Stimulated activated CD8-positive, alpha-beta memory T cell treated with anti-CD3 and anti-CD28 coated beads, Interleukin-4, amount 100 ng/mL, for 24 hours (primary cell): Measurements from ENCODE around the gene GOLGA6L9.
"Not testable (repeated sequence)": the region's sequence is repeated elsewhere in the genome, so short reads cannot be mapped to it uniquely, and the experiment has no call there.

Source experiments
- DNase-seq: peaks from one replicate; pipeline ENCODE4 v3.0.0-alpha.2; 2020; ENCODE audit warnings: low read depth

The GOLGA6L9 gene

DNA sequence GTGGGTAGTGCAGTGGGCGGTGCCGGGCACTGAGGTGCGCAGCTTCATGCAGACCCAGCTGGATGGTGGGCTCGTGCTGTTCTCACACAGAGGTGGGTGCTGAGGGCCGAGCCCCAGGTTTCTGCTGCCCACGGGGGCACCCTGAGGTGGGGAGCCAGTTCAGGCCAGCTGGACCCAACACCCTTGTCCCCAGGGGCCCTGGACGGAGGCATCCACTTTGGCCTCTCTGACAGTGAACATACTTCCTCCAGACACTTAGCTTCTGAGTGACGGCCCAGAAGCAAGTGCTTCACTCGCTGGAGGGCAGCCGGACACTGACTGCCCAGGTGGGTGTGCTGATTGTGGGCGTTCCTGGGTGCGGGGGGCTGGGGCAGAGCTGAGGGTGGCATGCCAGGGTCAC, 39.8 kb downstream of the GOLGA6L9 start:
- not testable (repeated sequence) for DNase-seq

DNA sequence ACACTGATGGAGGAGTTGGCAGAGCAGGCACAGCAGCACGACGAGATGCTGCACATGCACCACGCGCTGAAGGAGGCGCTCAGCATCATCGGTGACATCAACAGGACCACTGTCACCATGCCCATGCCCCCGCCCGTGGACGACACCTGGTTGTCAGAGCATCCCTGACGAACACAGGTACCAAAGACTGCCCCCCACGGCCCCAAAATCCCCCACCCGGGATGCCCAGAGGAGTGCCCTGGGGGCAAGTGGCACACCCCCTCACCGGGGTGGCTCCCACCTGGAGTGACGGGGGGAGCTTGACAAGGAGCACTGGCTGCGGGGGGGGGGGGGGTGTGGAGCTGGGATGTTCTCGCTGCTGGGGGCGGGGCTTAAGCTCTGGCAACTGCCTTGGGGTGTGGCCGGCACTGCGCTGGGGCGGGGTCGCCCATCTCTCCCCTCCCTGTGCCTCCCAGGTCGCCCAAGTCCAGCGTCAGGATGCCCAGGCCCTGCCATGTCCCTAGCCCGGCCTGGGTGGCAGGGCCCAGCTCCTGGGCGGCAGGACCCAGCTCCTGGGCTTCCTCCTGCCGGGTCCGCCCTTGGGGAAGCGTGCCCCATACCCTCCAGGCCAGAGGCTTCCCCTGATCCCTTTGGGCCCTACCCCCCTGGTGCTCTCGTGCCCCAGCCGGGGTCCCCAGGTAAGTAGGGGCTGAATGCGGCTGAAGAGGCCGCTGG, 42.8 kb downstream of the GOLGA6L9 start:
- not testable (repeated sequence) for DNase-seq

DNA sequence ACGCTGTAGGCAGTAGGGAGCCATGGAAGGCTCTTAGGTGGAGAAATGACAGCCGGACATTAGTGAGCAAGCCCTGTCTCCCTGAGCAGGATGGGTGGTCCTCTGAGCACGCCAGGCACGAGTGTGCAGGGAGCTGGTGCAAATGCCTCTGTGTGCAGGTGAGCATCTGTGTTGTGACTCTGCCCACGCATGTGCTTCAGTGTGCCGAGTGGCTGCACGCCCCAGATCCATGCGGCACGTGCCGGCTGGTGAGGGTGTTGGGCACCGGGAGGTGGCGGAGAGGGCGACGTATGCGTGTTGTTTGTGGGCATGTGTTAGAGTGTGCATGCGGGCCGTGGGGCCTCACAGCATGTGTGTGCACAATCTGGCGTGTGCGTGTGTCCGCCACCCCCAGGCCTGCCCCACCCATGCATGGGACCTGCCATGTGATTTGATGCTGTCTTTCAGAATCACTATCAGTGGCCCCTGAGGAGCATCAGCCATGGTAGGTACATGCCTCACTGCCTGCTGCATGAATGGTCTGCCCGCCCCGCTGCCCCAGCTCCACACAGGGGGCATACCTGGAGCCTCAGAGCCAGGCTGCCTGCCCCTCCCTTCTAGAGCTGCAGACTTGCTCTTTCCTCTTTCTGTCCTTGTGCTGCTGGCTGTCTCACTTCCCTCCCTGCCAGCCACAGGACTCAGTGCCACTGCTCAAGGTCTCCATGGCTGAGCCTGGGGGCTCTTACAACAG, 45.1 kb downstream of the GOLGA6L9 start:
- not testable (repeated sequence) for DNase-seq

DNA sequence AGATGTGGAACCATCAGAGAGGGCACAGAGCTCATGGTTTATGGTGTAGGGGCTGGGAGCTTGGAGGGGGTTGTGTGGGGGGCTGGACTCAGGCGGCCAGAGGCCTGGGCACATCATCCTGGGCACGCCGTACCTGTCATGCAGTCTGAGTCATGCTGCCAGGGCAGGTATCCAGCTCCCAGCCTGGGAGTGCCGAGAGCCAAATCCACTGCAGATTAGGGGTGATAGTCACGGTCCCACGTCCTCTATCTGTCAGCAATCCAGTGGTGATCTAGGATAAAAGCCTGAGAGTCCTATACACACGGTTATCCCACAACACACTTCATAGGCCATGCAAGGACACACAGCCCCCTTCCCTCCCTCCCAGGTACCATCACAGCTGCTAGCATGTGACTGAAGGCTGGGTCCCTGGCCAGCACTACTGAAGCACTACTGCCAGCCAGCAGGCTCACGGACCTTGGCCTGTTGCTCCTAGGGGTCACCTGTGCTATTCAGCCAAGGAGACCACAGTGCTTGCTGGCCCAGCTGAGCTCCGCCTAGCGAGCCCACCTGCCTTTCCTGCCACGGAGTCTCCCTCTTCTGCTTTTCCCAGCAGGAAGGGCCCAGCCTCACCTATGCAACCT, 45.8 kb downstream of the GOLGA6L9 start:
- DNase-seq: not testable (repeated sequence)

DNA sequence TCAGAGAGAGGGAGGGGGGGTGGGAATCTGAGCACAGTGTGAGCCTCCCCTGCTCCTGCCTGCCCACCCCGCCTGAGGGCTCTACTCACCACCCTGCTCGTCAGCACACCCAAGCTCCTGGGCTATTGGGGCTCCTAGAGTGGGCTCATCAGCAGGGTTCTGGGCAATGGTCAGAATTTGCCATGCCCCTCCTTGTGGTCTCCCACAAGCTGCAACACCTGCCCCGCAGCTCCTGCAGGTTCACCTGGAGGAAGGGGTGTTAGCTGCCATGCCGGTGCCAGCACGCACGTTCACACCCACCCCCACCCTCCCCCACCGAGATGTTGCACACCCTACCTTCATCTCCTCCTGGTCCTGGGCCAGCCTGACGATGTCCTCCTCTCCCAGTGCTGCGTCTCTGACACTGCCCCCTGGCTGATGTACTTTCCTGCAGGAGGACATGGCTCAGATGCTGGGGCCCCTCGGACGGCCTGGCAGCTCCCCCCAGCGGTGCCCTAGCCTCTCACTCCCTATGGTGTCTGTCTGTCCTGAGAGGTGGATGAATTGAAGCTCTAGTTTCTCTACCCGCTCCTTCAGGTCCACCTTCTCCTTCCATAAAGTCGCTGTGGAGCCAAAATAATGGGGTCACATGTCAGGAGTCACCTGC, 47.2 kb downstream of the GOLGA6L9 start:
- DNase-seq: not testable (repeated sequence)

DNA sequence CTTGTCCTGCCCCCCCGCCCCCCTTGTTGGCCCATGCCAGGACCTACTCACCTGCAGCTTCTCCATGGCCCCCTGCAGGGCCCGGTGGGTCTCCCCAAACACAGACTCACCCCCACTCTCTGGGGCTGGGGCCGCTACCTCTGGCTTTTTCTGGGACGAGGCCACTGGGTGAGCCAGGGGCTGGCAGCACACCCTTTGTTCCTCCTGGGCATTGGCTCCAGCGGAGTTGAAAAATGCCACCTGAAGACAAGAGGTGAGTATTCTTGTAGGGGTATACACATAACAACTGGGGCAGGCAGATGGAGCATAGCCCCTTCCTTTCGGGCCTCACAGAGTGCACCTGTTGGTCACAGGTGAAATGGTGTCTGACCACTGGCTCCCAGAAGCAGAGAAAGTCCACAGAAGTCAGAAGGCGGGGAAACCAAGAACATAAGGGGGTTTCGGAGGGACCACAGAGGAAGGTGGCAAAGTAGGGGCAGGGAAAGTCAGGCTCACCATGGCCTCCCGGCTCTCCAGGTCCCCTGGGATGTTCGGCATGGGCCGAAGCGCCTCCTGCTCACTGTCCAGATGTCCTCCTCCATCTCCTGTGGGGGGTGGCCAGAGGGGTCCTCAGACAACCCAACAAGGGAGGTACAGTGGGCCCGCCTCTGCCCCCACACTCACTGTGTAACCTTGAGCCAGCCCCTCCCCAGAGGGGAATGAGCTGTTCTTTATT, 47.9 kb downstream of the GOLGA6L9 start:
- DNase-seq: not testable (repeated sequence)
